Neural cell (in vitro differentiated cells): ENCODE measurements around the gene SNCAIP. TPM values are rescaled to one million over a fixed set of nuclear protein-coding genes. Genes with fewer than 3 reads are reported as not detected.

Experiments
- H2AFZ ChIP-seq: fragments of 200-600, 300-800 bp; sonication (generic), shearing (Covaris generic); 2 replicates; pipeline ENCODE4 v1.6.0; 2014; ENCODE audit warnings: low read depth, mild to moderate bottlenecking, antibody characterized with exemption, low read length, moderate library complexity
- H3F3A ChIP-seq: fragments of 200-600 bp; shearing (Covaris generic); 2 replicates; pipeline ENCODE4 v1.6.1; 2016; ENCODE audit warnings: mild to moderate bottlenecking, moderate library complexity, mixed read lengths, antibody characterized with exemption, low read length; ENCODE audit not compliant: insufficient read depth, poor library complexity, severe bottlenecking
- H3K27ac ChIP-seq: fragments of 200-600, 300-800 bp; sonication (generic), shearing (Covaris generic); 2 replicates; pipeline ENCODE4 v1.5.1; 2014; ENCODE audit warnings: mild to moderate bottlenecking, low read length, moderate library complexity
- H3K27me3 ChIP-seq: fragments of 300-800, 200-600 bp; sonication (generic), shearing (Covaris generic); 2 replicates; pipeline ENCODE4 v1.6.0; 2014; ENCODE audit warnings: mild to moderate bottlenecking, low read depth, low read length, moderate library complexity; ENCODE audit not compliant: insufficient read depth
- H3K36me3 ChIP-seq: fragments of 300-800, 200-600 bp; sonication (generic), shearing (Covaris generic); 2 replicates; pipeline ENCODE4 v1.5.1; 2014; ENCODE audit warnings: mild to moderate bottlenecking, antibody characterized with exemption, low read length, moderate library complexity; ENCODE audit not compliant: insufficient read depth
- H3K4me2 ChIP-seq: fragments of 300-800, 200-600 bp; sonication (generic), shearing (Covaris generic); 2 replicates; pipeline ENCODE4 v1.6.0; 2014; ENCODE audit warnings: mild to moderate bottlenecking, low read length
- H3K4me3 ChIP-seq: fragments of 300-800, 200-600 bp; sonication (generic), shearing (Covaris generic); 2 replicates; pipeline ENCODE4 v1.5.1; 2014; ENCODE audit warnings: mild to moderate bottlenecking, low read length, moderate library complexity
- H3K79me2 ChIP-seq: fragments of 200-600 bp; shearing (Covaris generic); replicated peaks from 2 replicates; pipeline ENCODE4 v1.6.0; 2014; ENCODE audit warnings: mild to moderate bottlenecking, low read length, moderate library complexity; ENCODE audit not compliant: insufficient read depth
- H3K9ac ChIP-seq: fragments of 300-800, 200-600 bp; sonication (generic), shearing (Covaris generic); 2 replicates; pipeline ENCODE4 v1.6.1; 2016; ENCODE audit warnings: mild to moderate bottlenecking, low read length, mixed read lengths
- H3K9me2 ChIP-seq: fragments of 200-600 bp; shearing (Covaris generic); 2 replicates; pipeline ENCODE4 v1.6.1; 2016; ENCODE audit warnings: mild to moderate bottlenecking, low read length, mixed read lengths; ENCODE audit not compliant: insufficient read depth
- H3K9me3 ChIP-seq: fragments of 200-600, 300-800 bp; sonication (generic), shearing (Covaris generic); 2 replicates; pipeline ENCODE4 v1.6.1; 2016; ENCODE audit warnings: mild to moderate bottlenecking, mixed run types, low read length, moderate library complexity, mixed read lengths
- H4K20me1 ChIP-seq: fragments of 200-600 bp; shearing (Covaris generic); 2 replicates; pipeline ENCODE4 v1.6.1; 2016; ENCODE audit warnings: mild to moderate bottlenecking, mixed run types; ENCODE audit not compliant: insufficient read depth
- EP300 ChIP-seq: fragments of 450-650 bp; conservative IDR thresholded peaks from 2 replicates; pipeline ENCODE4 v1.6.1; 2014; ENCODE audit warnings: antibody characterized with exemption, mild to moderate bottlenecking, moderate library complexity; ENCODE audit not compliant: poor library complexity, severe bottlenecking
- EZH2 ChIP-seq: fragments of 200-600, 300-800 bp; shearing (Covaris generic), sonication (generic); IDR thresholded peaks from 2 replicates; pipeline ENCODE4 v1.6.1; 2014; ENCODE audit warnings: antibody characterized with exemption, low read length, borderline replicate concordance, mild to moderate bottlenecking; ENCODE audit not compliant: insufficient read depth, poor library complexity, severe bottlenecking
- MXI1 ChIP-seq: fragments of 450-650 bp; conservative IDR thresholded peaks from 2 replicates; pipeline ENCODE4 v1.6.1; 2014; ENCODE audit warnings: antibody characterized with exemption, mild to moderate bottlenecking; ENCODE audit not compliant: poor library complexity, severe bottlenecking
- POLR2AphosphoS5 ChIP-seq: IDR thresholded peaks from 2 replicates; pipeline ENCODE4 v1.6.1; 2012
- RAD21 ChIP-seq: fragments of 450-650 bp; conservative IDR thresholded peaks from 2 replicates; pipeline ENCODE4 v1.6.1; 2014; ENCODE audit warnings: antibody characterized with exemption, mild to moderate bottlenecking, moderate library complexity
- SMC3 ChIP-seq: fragments of 450-650 bp; conservative IDR thresholded peaks from 2 replicates; pipeline ENCODE4 v1.6.1; 2014; ENCODE audit warnings: antibody characterized with exemption, mild to moderate bottlenecking, moderate library complexity; ENCODE audit not compliant: poor library complexity
- TAF1 ChIP-seq: IDR thresholded peaks from 2 replicates; pipeline ENCODE4 v1.6.1; 2012; ENCODE audit warnings: low read depth
- polyA plus RNA-seq: library from polyadenylated mRNA; depleted of rRNA; stranded (reverse); fragments of >200 nt; gene quantifications from 2 replicates; pipeline ENCODE4 v1.2.3, GENCODE V29; 2014
- TF ChIP-seq, protein P1 (sequence below): fragments of 450-650 bp; IDR thresholded peaks from 2 replicates; pipeline ENCODE4 v1.5.1; 2014; ENCODE audit warnings: antibody characterized with exemption, mild to moderate bottlenecking, moderate library complexity; ENCODE audit not compliant: poor library complexity, severe bottlenecking
- TF ChIP-seq, protein P2 (sequence below): IDR thresholded peaks from 2 replicates; pipeline ENCODE4 v1.6.1; 2012; ENCODE audit warnings: borderline replicate concordance

SNCAIP gene
- polyA plus RNA-seq, 1 donor from 2014 or later, result 25.6 TPM

DNA sequence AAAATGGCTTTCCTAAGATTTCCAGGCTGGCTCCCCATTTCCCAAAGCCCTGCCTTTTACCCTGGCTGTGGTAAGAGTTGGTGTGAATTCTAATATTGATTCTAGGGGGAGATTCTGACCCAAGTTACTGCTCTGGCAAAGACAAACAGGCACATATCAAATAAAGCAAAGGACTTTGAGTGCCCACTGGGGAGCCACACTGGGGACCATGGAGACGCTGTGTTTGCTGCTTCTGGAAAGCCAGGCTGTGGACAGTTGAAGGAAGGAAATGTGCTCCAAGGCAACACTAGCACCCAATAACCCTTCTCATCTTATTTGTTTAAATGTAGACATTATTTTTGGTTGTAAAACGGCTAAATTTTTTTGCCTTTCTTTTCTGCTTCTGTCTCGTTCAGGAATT is 78.7 kb downstream of the SNCAIP start:
- Histone ChIP-seq H3K4me2 (no peak overlapping the region), H3K4me3 (peak overlapping the region; percentile 40), H4K20me1 (no peaks in the 10 kb centered on the region), H3K9ac (peak overlapping the region; percentile 21), H2AFZ (no peak overlapping the region), H3K27ac (peak overlapping the region; percentile 73), H3K9me2 (peaks cover 3% of the 10 kb centered on the region), H3K27me3 (no peaks in the 10 kb centered on the region), H3K79me2 (no peaks in the 10 kb centered on the region), H3F3A (no peaks in the 10 kb centered on the region), H3K9me3 (no peaks in the 10 kb centered on the region), H3K36me3 (no peaks in the 10 kb centered on the region)
- no peak for TF ChIP-seq RAD21
- TF ChIP-seq, protein P1, sequence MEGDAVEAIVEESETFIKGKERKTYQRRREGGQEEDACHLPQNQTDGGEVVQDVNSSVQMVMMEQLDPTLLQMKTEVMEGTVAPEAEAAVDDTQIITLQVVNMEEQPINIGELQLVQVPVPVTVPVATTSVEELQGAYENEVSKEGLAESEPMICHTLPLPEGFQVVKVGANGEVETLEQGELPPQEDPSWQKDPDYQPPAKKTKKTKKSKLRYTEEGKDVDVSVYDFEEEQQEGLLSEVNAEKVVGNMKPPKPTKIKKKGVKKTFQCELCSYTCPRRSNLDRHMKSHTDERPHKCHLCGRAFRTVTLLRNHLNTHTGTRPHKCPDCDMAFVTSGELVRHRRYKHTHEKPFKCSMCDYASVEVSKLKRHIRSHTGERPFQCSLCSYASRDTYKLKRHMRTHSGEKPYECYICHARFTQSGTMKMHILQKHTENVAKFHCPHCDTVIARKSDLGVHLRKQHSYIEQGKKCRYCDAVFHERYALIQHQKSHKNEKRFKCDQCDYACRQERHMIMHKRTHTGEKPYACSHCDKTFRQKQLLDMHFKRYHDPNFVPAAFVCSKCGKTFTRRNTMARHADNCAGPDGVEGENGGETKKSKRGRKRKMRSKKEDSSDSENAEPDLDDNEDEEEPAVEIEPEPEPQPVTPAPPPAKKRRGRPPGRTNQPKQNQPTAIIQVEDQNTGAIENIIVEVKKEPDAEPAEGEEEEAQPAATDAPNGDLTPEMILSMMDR, result no peak

DNA sequence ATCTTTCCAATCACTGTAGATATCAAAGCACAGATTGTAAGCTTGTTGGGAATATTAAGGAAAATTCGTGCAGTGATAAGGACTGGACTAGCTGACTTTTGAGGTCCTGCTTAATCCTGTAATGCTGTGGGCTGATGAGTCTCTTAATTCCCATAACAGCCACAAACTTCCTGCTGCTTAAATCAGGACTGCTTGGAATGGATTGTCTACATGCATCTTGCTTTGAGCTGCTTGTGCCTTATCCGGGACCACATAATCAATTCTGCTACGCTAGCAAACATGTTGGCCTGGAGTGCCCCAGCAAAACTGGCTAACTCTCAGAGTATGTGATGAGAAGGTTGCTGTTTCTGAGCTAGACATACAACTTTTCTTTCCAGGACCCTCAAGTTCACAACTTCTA is 79.6 kb downstream of the SNCAIP start:
- H3K9ac ChIP-seq, result no peak overlapping the region
- H3K36me3 ChIP-seq, result no peaks in the 10 kb centered on the region
- no peaks in the 10 kb centered on the region for H3F3A ChIP-seq
- H3K9me2 ChIP-seq, result peaks cover 3% of the 10 kb centered on the region
- no peaks in the 10 kb centered on the region for H3K79me2 ChIP-seq
- no peaks in the 10 kb centered on the region for H3K27me3 ChIP-seq
- TF ChIP-seq EP300 (no peak), RAD21 (no peak), TAF1 (no peak), POLR2AphosphoS5 (no peak), SMC3 (no peak), EZH2 (no peak), MXI1 (no peak)
- TF ChIP-seq, protein P1, result no peak
- TF ChIP-seq, protein P2, sequence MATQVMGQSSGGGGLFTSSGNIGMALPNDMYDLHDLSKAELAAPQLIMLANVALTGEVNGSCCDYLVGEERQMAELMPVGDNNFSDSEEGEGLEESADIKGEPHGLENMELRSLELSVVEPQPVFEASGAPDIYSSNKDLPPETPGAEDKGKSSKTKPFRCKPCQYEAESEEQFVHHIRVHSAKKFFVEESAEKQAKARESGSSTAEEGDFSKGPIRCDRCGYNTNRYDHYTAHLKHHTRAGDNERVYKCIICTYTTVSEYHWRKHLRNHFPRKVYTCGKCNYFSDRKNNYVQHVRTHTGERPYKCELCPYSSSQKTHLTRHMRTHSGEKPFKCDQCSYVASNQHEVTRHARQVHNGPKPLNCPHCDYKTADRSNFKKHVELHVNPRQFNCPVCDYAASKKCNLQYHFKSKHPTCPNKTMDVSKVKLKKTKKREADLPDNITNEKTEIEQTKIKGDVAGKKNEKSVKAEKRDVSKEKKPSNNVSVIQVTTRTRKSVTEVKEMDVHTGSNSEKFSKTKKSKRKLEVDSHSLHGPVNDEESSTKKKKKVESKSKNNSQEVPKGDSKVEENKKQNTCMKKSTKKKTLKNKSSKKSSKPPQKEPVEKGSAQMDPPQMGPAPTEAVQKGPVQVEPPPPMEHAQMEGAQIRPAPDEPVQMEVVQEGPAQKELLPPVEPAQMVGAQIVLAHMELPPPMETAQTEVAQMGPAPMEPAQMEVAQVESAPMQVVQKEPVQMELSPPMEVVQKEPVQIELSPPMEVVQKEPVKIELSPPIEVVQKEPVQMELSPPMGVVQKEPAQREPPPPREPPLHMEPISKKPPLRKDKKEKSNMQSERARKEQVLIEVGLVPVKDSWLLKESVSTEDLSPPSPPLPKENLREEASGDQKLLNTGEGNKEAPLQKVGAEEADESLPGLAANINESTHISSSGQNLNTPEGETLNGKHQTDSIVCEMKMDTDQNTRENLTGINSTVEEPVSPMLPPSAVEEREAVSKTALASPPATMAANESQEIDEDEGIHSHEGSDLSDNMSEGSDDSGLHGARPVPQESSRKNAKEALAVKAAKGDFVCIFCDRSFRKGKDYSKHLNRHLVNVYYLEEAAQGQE, result no peak
- no peaks in the 10 kb centered on the region for H4K20me1 ChIP-seq
- no peak overlapping the region for H2AFZ ChIP-seq
- no peak overlapping the region for H3K4me2 ChIP-seq
- H3K9me3 ChIP-seq, result no peaks in the 10 kb centered on the region
- no peak overlapping the region for H3K27ac ChIP-seq
- H3K4me3 ChIP-seq, result no peak overlapping the region
